Spleen (tissue), 11 donors: ENCODE measurements around the gene LITAF. TPM values are rescaled to one million over a fixed set of nuclear protein-coding genes. Genes with fewer than 3 reads are reported as not detected.

Experiments
- DNase-seq: peaks from one replicate; pipeline ENCODE4 v3.0.0-alpha.2; 2020
- H3K27ac ChIP-seq, 8 donors: fragments of 200-600 bp; sonication (generic) in 7 of 8; 1 replicate in 4 of 8; 2 replicates in 4 of 8; pipeline versions ENCODE4 v1.5.0 to v1.8.0; 2016 to 2021; ENCODE audit warnings: inconsistent platforms in 4 of 8, mild to moderate bottlenecking in 4 of 8, moderate library complexity in 1 of 8
- H3K27me3 ChIP-seq, 7 donors: fragments of 200-600 bp; sonication (generic) in 6 of 7; replicated peaks in 1 of 7; 1 replicate in 4 of 7; 2 replicates in 3 of 7; pipeline versions ENCODE4 v1.5.0 to v1.8.0; 2016 to 2021; ENCODE audit warnings: inconsistent platforms in 3 of 7, mild to moderate bottlenecking in 1 of 7
- H3K36me3 ChIP-seq, 6 donors: fragments of 200-600 bp; sonication (generic) in 5 of 6; 1 replicate in 4 of 6; 2 replicates in 2 of 6; pipeline versions ENCODE4 v1.5.0 to v1.8.0; 2016 to 2021; ENCODE audit warnings: inconsistent platforms in 2 of 6
- H3K4me1 ChIP-seq, 6 donors: fragments of 200-600 bp; sonication (generic) in 5 of 6; 1 replicate in 3 of 6; 2 replicates in 3 of 6; pipeline versions ENCODE4 v1.5.0 to v1.8.0; 2016 to 2021; ENCODE audit warnings: inconsistent platforms in 3 of 6
- H3K4me3 ChIP-seq, 8 donors: fragments of 200-600 bp; sonication (generic) in 7 of 8; 1 replicate in 4 of 8; 2 replicates in 4 of 8; pipeline versions ENCODE4 v1.5.0 to v1.8.0; 2016 to 2021; ENCODE audit warnings: inconsistent platforms in 4 of 8, mild to moderate bottlenecking in 4 of 8, moderate library complexity in 2 of 8
- H3K9me3 ChIP-seq, 8 donors: fragments of 200-600 bp; sonication (generic) in 7 of 8; 1 replicate in 4 of 8; 2 replicates in 4 of 8; pipeline versions ENCODE4 v1.5.0 to v1.8.0; 2016 to 2021; ENCODE audit warnings: inconsistent platforms in 4 of 8
- CTCF ChIP-seq, 11 experiments: fragments of 200-600 bp in 7 of 11; fragments of 450-650 bp in 4 of 11; sonication (generic) in 4 of 11; IDR thresholded peaks in 8 of 11; conservative IDR thresholded peaks in 3 of 11; 1 replicate in 7 of 11; 2 replicates in 4 of 11; pipeline versions ENCODE4 v1.4.0 to v1.8.0; 2016 to 2021; ENCODE audit warnings: antibody characterized with exemption in 11 of 11, inconsistent platforms in 4 of 11, mild to moderate bottlenecking in 1 of 11
- POLR2A ChIP-seq, 3 donors: fragments of 450-650 bp; IDR thresholded peaks; one replicate each; pipeline ENCODE4 v1.5.1; 2017; ENCODE audit warnings: antibody characterized with exemption in 3 of 3, mild to moderate bottlenecking in 1 of 3
- POLR2AphosphoS5 ChIP-seq, 3 donors: sonication (generic); formaldehyde crosslinking; IDR thresholded peaks; one replicate each; pipeline ENCODE4 v1.5.1; 2017; ENCODE audit warnings: antibody characterized with exemption in 3 of 3
- WGBS, 5 donors: extraction: QIAGEN DNeasy Blood & Tissue Kit in 3 of 5; methylation state at CpG; one replicate each; pipeline versions ENCODE4 v1.1.5 to v1.1.7; 2013 to 2018; 5-methylcytosine and 5-hydroxymethylcytosine counted together
- intact Hi-C: fragments of 100-400 bp; cut with DNase I; formaldehyde crosslinking; loops from one replicate; pipeline ENCODE4 v1.15.0; 2023; ENCODE audit warnings: low total_unique reads
- polyA plus RNA-seq, 3 donors: library from polyadenylated mRNA; stranded (reverse); fragments of 200-250 nt; gene quantifications; one replicate each; pipeline ENCODE4 v1.2.1, GENCODE V29; 2013
- total RNA-seq, 7 donors: library from RNA; depleted of rRNA in 3 of 7; stranded (reverse); fragments of >200 nt in 3 of 7; fragmentation: NEBNext Ultra II Directional in 4 of 7; extraction: Animal tissue kit (Norgen Biotek cat#: 25700) in 4 of 7; gene quantifications; one replicate each; pipeline versions ENCODE4 v1.1.0 to v1.2.1, GENCODE V29; 2016 to 2021
- donor health status: healthy with polysubstance abuse.
- donor health status: DM: no; HTN: no; CAD: no; lungs with moderate emphysema.
- donor health status: DM: no; HTN: no; CAD: no.
- donor health status: Bipolar disorder and iron deficiency.
- donor health status: healthy.
- donor health status: DM: no; HTN: no; CAD: no.
- donor health status: DM: yes; HTN: yes; CAD: no.

LITAF gene
- total and polyA plus RNA-seq, 10 donors = 55.8 to 312 (median 162) TPM

GRCh38 chr16:11547118-11547916 is 39.4 kb downstream of the LITAF start:
- Histone ChIP-seq H3K27me3 (no peaks in the 10 kb centered on the region), H3K4me1 (peaks cover 0 to 31% (median 7%) of the 10 kb centered on the region in 6 donors), H3K27ac (no peak overlapping the region), H3K4me3 (no peak overlapping the region), H3K9me3 (peaks cover 0 to 6% (median 0%) of the 10 kb centered on the region in 8 donors), H3K36me3 (peaks cover 0 to 78% (median 54%) of the 10 kb centered on the region in 6 donors)
- intact Hi-C loops = no loop called here
- no peak for DNase-seq
- TF ChIP-seq POLR2A (IDR thresholded peaks at IDR 0.05) = no peak
- no peak for TF ChIP-seq CTCF (IDR thresholded peaks at IDR 0.05 in 8 of 11, conservative IDR thresholded peaks at IDR 0.05 in 3 of 11)
- TF ChIP-seq POLR2AphosphoS5 (IDR thresholded peaks at IDR 0.05) = no peak
- 94 to 97% (median 95%) methylated on average over 13 of the region's 13 CpGs for WGBS, 5 donors

GRCh38 chr16:11546608-11547061 is 40.1 kb downstream of the LITAF start:
- Histone ChIP-seq H3K36me3 (peaks cover 0 to 71% (median 48%) of the 10 kb centered on the region in 6 donors), H3K9me3 (peaks cover 0 to 6% (median 0%) of the 10 kb centered on the region in 8 donors), H3K4me1 (peaks cover 0 to 24% (median 3%) of the 10 kb centered on the region in 6 donors), H3K27me3 (no peaks in the 10 kb centered on the region), H3K27ac (no peak overlapping the region), H3K4me3 (no peak overlapping the region)
- 70 to 89% (median 82%) methylated on average over 5 of the region's 5 CpGs for WGBS, 5 donors
- TF ChIP-seq CTCF (IDR thresholded peaks at IDR 0.05 in 8 of 11, conservative IDR thresholded peaks at IDR 0.05 in 3 of 11) (no peak), POLR2AphosphoS5 (IDR thresholded peaks at IDR 0.05) (no peak), POLR2A (IDR thresholded peaks at IDR 0.05) (no peak)
- intact Hi-C loops = no loop called here
- no peak for DNase-seq

GRCh38 chr16:11543661-11544393 is 42.9 kb downstream of the LITAF start:
- Histone ChIP-seq H3K27me3 (no peaks in the 10 kb centered on the region), H3K4me1 (peaks cover 0 to 29% (median 2%) of the 10 kb centered on the region in 6 donors), H3K9me3 (no peaks in the 10 kb centered on the region), H3K36me3 (peaks cover 0 to 43% (median 20%) of the 10 kb centered on the region in 6 donors), H3K27ac (no peak overlapping the region), H3K4me3 (no peak overlapping the region)
- 80 to 91% (median 85%) methylated on average over 11 to 12 of the region's 12 CpGs for WGBS, 5 donors
- DNase-seq = no peak
- intact Hi-C loops = no loop called here
- peak in 2 of 3 donors; percentile 24 to 61 for TF ChIP-seq POLR2AphosphoS5 (IDR thresholded peaks at IDR 0.05)
- no peak for TF ChIP-seq POLR2A (IDR thresholded peaks at IDR 0.05)

- peaks cover 0 to 29% (median 2%) of the 10 kb centered on the region in 6 donors for H3K4me1 ChIP-seq
- no peak for DNase-seq
- peaks cover 0 to 26% (median 7%) of the 10 kb centered on the region in 6 donors for H3K36me3 ChIP-seq
- WGBS, 5 donors = 66 to 82% (median 74%) methylated on average over 9 of the region's 9 CpGs
- no peak overlapping the region for H3K4me3 ChIP-seq
- TF ChIP-seq POLR2AphosphoS5 (IDR thresholded peaks at IDR 0.05) (peak in 2 of 3 donors; percentile 41 to 80), CTCF (IDR thresholded peaks at IDR 0.05 in 8 of 11, conservative IDR thresholded peaks at IDR 0.05 in 3 of 11) (no peak), POLR2A (IDR thresholded peaks at IDR 0.05) (no peak)
- intact Hi-C loops = no loop called here
- H3K27ac ChIP-seq = no peak overlapping the region
- H3K9me3 ChIP-seq = no peaks in the 10 kb centered on the region
- no peaks in the 10 kb centered on the region for H3K27me3 ChIP-seq
Observed at GRCh38 chr16:11542069-11542744, 44.5 kb downstream of the LITAF start.
